HepG2 (cell line): ENCODE results near the gene SPIRE1. TPM values are rescaled to one million over a fixed set of nuclear protein-coding genes. Genes with fewer than 3 reads are reported as not detected.
A peak's percentile ranks its signal among the peaks of the same experiment; 100 is the strongest.

Experiments used
- AGO2 ChIP-seq: fragments of 200-400 bp; formaldehyde crosslinking; optimal IDR thresholded peaks from 2 replicates; pipeline ENCODE3; 2017; ENCODE audit warnings: mild to moderate bottlenecking, low read depth, low read length, moderate library complexity
- ATM ChIP-seq: fragments of 450-650 bp; IDR thresholded peaks from 2 replicates; pipeline ENCODE4 v1.7.1; 2017; ENCODE audit warnings: mild to moderate bottlenecking, borderline replicate concordance
- CREB1 ChIP-seq, 2 experiments: fragments of 450-650 bp in 1 of 2; IDR thresholded peaks; 2 replicates each; pipeline ENCODE4 v1.6.1; 2016 to 2017; ENCODE audit warnings: control low read depth in 1 of 2, mild to moderate bottlenecking in 1 of 2, missing compliant biosample characterization in 1 of 2, missing genetic modification characterization in 1 of 2
- GMEB2 ChIP-seq: IDR thresholded peaks from 2 replicates; pipeline ENCODE4 v1.6.1; 2016; ENCODE audit warnings: missing biosample characterization, missing genetic modification reagents, low read depth
- HBP1 ChIP-seq: IDR thresholded peaks from 2 replicates; pipeline ENCODE4 v1.6.1; 2016; ENCODE audit warnings: low read depth, control low read depth
- HDAC6 ChIP-seq: fragments of 200-600 bp; sonication (generic); IDR thresholded peaks from 2 replicates; pipeline ENCODE4 v1.7.0; 2017; ENCODE audit warnings: mild to moderate bottlenecking, antibody characterized with exemption, low read length, low read depth
- HNRNPH1 ChIP-seq: fragments of 200-400 bp; formaldehyde crosslinking; optimal IDR thresholded peaks from 2 replicates; pipeline ENCODE3; 2017; ENCODE audit warnings: mild to moderate bottlenecking, low read depth, low read length
- MLX ChIP-seq: IDR thresholded peaks from 2 replicates; pipeline ENCODE4 v1.6.1; 2016
- NFIB ChIP-seq: sonication (generic); formaldehyde crosslinking; IDR thresholded peaks from 2 replicates; pipeline ENCODE4 v1.9.0; 2021; ENCODE audit warnings: missing genetic modification reagents, mild to moderate bottlenecking, borderline replicate concordance
- PHF21A ChIP-seq: sonication (generic); formaldehyde crosslinking; IDR thresholded peaks from 2 replicates; pipeline ENCODE4 v1.5.0; 2020; ENCODE audit warnings: mild to moderate bottlenecking, missing genetic modification reagents
- PHF8 ChIP-seq: sonication (generic); formaldehyde crosslinking; IDR thresholded peaks from 2 replicates; pipeline ENCODE4 v1.5.0; 2020; ENCODE audit warnings: missing genetic modification reagents
- SIN3B ChIP-seq: fragments of 150-350 bp; IDR thresholded peaks from 2 replicates; pipeline ENCODE4 v1.6.1; 2014; ENCODE audit warnings: low read length
- YY1 ChIP-seq: IDR thresholded peaks from 2 replicates; pipeline ENCODE4 v1.6.1; 2011; ENCODE audit warnings: low read length, low read depth, moderate library complexity, mild to moderate bottlenecking; ENCODE audit not compliant: insufficient read depth, insufficient replicate concordance
- ZBTB7A ChIP-seq: sonication (generic); formaldehyde crosslinking; IDR thresholded peaks from 2 replicates; pipeline ENCODE4 v1.8.0; 2022; ENCODE audit warnings: mild to moderate bottlenecking, missing genetic modification reagents
- ZNF335 ChIP-seq: sonication (generic); formaldehyde crosslinking; IDR thresholded peaks from 2 replicates; pipeline ENCODE4 v1.4.0; 2020; ENCODE audit warnings: missing genetic modification reagents
- ZNF564 ChIP-seq: sonication (generic); formaldehyde crosslinking; IDR thresholded peaks from 2 replicates; pipeline ENCODE4 v1.8.1; 2023; ENCODE audit warnings: mild to moderate bottlenecking, missing genetic modification reagents
- ZNF605 ChIP-seq: sonication (generic); formaldehyde crosslinking; IDR thresholded peaks from 2 replicates; pipeline ENCODE4 v1.8.0; 2022; ENCODE audit warnings: mild to moderate bottlenecking, missing genetic modification reagents
- ZNF652 ChIP-seq: IDR thresholded peaks from 2 replicates; pipeline ENCODE4 v1.6.1; 2016; ENCODE audit warnings: low read depth, borderline replicate concordance
- polyA plus RNA-seq, 8 experiments: library from polyadenylated mRNA; depleted of rRNA in 3 of 8; stranded (reverse) in 7 of 8; unstranded in 1 of 8; fragments of >200 nt; fragmentation: Illumina TruSeq in 4 of 8; extraction: Trizol in 4 of 8; gene quantifications; 2 replicates each; pipeline versions ENCODE4 v1.2.1 to v1.2.3, GENCODE V29; 2011 to 2016; ENCODE audit warnings: low read depth in 4 of 8, missing spikeins in 1 of 8, mixed read lengths in 1 of 8; ENCODE audit not compliant: insufficient read depth in 1 of 8
- total RNA-seq, 5 experiments: library from RNA; depleted of rRNA; stranded (reverse); fragments of >200 nt; fragmentation: Illumina TruSeq; extraction: Trizol; gene quantifications; 2 replicates each; pipeline ENCODE4 v1.2.3, GENCODE V29; 2016; ENCODE audit warnings: low read depth in 1 of 5
- TF ChIP-seq, protein P1 (sequence below): sonication (generic); formaldehyde crosslinking; IDR thresholded peaks from 2 replicates; pipeline ENCODE4 v1.5.1; 2020; ENCODE audit warnings: missing genetic modification reagents, mild to moderate bottlenecking, borderline replicate concordance
- TF ChIP-seq, protein P2 (sequence below): sonication (generic); formaldehyde crosslinking; IDR thresholded peaks from 2 replicates; pipeline ENCODE4 v1.5.1; 2020; ENCODE audit warnings: mild to moderate bottlenecking, moderate library complexity, missing genetic modification reagents
- TF ChIP-seq, protein P3 (sequence below): sonication (generic); formaldehyde crosslinking; IDR thresholded peaks from 2 replicates; pipeline ENCODE4 v1.5.0; 2020; ENCODE audit warnings: missing genetic modification reagents

The SPIRE1 gene
- total and polyA plus RNA-seq, 2 of the 13 experiments (the other 11 are each of a cell fraction or from before 2014, with no cell fraction given) = 9.9 to 21.3 TPM

- TF ChIP-seq HNRNPH1 = no peak
- TF ChIP-seq, protein P1, sequence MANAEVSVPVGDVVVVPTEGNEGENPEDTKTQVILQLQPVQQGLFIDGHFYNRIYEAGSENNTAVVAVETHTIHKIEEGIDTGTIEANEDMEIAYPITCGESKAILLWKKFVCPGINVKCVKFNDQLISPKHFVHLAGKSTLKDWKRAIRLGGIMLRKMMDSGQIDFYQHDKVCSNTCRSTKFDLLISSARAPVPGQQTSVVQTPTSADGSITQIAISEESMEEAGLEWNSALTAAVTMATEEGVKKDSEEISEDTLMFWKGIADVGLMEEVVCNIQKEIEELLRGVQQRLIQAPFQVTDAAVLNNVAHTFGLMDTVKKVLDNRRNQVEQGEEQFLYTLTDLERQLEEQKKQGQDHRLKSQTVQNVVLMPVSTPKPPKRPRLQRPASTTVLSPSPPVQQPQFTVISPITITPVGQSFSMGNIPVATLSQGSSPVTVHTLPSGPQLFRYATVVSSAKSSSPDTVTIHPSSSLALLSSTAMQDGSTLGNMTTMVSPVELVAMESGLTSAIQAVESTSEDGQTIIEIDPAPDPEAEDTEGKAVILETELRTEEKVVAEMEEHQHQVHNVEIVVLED (CRISPR knock-in tag) = no peak
- no peak for TF ChIP-seq ZNF605 (CRISPR knock-in tag)
- peak; percentile 88; the same call in 1 of the 2 replicates for TF ChIP-seq PHF8 (CRISPR knock-in tag)
- TF ChIP-seq, protein P2, sequence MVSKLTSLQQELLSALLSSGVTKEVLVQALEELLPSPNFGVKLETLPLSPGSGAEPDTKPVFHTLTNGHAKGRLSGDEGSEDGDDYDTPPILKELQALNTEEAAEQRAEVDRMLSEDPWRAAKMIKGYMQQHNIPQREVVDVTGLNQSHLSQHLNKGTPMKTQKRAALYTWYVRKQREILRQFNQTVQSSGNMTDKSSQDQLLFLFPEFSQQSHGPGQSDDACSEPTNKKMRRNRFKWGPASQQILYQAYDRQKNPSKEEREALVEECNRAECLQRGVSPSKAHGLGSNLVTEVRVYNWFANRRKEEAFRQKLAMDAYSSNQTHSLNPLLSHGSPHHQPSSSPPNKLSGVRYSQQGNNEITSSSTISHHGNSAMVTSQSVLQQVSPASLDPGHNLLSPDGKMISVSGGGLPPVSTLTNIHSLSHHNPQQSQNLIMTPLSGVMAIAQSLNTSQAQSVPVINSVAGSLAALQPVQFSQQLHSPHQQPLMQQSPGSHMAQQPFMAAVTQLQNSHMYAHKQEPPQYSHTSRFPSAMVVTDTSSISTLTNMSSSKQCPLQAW = no peak
- no peak for TF ChIP-seq GMEB2
- peak; percentile 61; the same call in 1 of the 2 replicates for TF ChIP-seq ZNF564 (CRISPR knock-in tag)
- no peak for TF ChIP-seq ATM
- TF ChIP-seq NFIB (CRISPR knock-in tag) = no peak
- TF ChIP-seq ZNF335 (CRISPR knock-in tag) = no peak; the same call in 1 of the 2 replicates
- TF ChIP-seq ZNF652 (CRISPR knock-in tag) = no peak; the same call in 1 of the 2 replicates
- TF ChIP-seq, protein P3, sequence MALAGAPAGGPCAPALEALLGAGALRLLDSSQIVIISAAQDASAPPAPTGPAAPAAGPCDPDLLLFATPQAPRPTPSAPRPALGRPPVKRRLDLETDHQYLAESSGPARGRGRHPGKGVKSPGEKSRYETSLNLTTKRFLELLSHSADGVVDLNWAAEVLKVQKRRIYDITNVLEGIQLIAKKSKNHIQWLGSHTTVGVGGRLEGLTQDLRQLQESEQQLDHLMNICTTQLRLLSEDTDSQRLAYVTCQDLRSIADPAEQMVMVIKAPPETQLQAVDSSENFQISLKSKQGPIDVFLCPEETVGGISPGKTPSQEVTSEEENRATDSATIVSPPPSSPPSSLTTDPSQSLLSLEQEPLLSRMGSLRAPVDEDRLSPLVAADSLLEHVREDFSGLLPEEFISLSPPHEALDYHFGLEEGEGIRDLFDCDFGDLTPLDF (CRISPR knock-in tag) = no peak
- peak; percentile 11; the same call in 1 of the 2 replicates for TF ChIP-seq HBP1 (CRISPR knock-in tag)
- no peak for TF ChIP-seq AGO2
- no peak for TF ChIP-seq HDAC6
- no peak for TF ChIP-seq MLX
- TF ChIP-seq ZBTB7A (CRISPR knock-in tag) = no peak
- TF ChIP-seq SIN3B = no peak
- TF ChIP-seq PHF21A (CRISPR knock-in tag) = no peak
- peak; percentile 60 for TF ChIP-seq YY1
- no peak for TF ChIP-seq CREB1 (IDR thresholded peaks at IDR 0.05)
- TF ChIP-seq CREB1 (CRISPR knock-in tag; IDR thresholded peaks at IDR 0.05) = peak; percentile 11
Observed at GRCh38 chr18:12703096-12703567, 45.2 kb upstream of the SPIRE1 start (continued).
